H1 (cell line): ENCODE data around the gene RELCH. TPM values are rescaled to one million over a fixed set of nuclear protein-coding genes. Genes with fewer than 3 reads are reported as not detected.

Source experiments
- CTCF ChIA-PET: fragments of 300-600 bp; sonication (Branson Sonifier 250); formaldehyde crosslinking; loops from one replicate; lab custom pipeline; 2021; ENCODE audit not compliant: partially characterized antibody; lab: Charles Lee
- POLR2A ChIA-PET: fragments of 300-600 bp; sonication (Branson Sonifier 250); formaldehyde crosslinking; loops from one replicate; lab custom pipeline; 2021; ENCODE audit warnings: inconsistent platforms; ENCODE audit not compliant: partially characterized antibody; lab: Charles Lee
- DNase-seq, 2 experiments: peaks; one replicate each; pipeline versions ENCODE4 v3.0.0 to v3.0.0-alpha.2; 2010 to 2022; ENCODE audit warnings: low spot score in 2 of 2, low read depth in 1 of 2, mixed read lengths in 1 of 2
- FAIRE-seq: peaks from 2 replicates; lab custom pipeline; 2011; peaks lifted over from hg19 to GRCh38; lab: Jason Lieb, UNC
- H2AFZ ChIP-seq: 2 replicates; pipeline ENCODE4 v1.8.1; 2012; ENCODE audit warnings: low read length, inconsistent platforms
- H2AK5ac ChIP-seq: 2 replicates; pipeline ENCODE4 v1.6.1; 2013; ENCODE audit warnings: low read depth, low read length
- H2BK120ac ChIP-seq: replicated peaks from 2 replicates; pipeline ENCODE3; 2013; ENCODE audit warnings: low read depth, low read length, inconsistent platforms
- H2BK12ac ChIP-seq: 2 replicates; pipeline ENCODE4 v1.6.1; 2013; ENCODE audit warnings: low read depth, low read length
- H2BK15ac ChIP-seq: 2 replicates; pipeline ENCODE4 v1.6.1; 2013; ENCODE audit warnings: low read length
- H2BK20ac ChIP-seq: 2 replicates; pipeline ENCODE4 v1.6.1; 2013; ENCODE audit warnings: low read length
- H2BK5ac ChIP-seq: 2 replicates; pipeline ENCODE4 v1.6.1; 2013; ENCODE audit warnings: low read depth, low read length
- H3K14ac ChIP-seq: 2 replicates; pipeline ENCODE4 v1.6.1; 2013; ENCODE audit warnings: inconsistent platforms; ENCODE audit not compliant: insufficient read length
- H3K18ac ChIP-seq: 2 replicates; pipeline ENCODE4 v1.6.1; 2013; ENCODE audit warnings: low read length; ENCODE audit errors: extremely low read depth
- H3K23ac ChIP-seq: 2 replicates; pipeline ENCODE4 v1.6.1; 2013; ENCODE audit warnings: inconsistent platforms; ENCODE audit not compliant: insufficient read length
- H3K23me2 ChIP-seq: 2 replicates; pipeline ENCODE4 v1.6.1; 2013; ENCODE audit warnings: low read depth, low read length
- H3K27ac ChIP-seq: 2 replicates; pipeline ENCODE4 v1.6.1; 2011; ENCODE audit warnings: low read depth, low read length, inconsistent platforms
- H3K27me3 ChIP-seq, 4 experiments: replicated peaks in 1 of 4; 1 replicate in 1 of 4; 2 replicates in 3 of 4; pipeline versions ENCODE4 v1.6.1 to v1.8.1; 2011 to 2013; ENCODE audit warnings: low read length in 3 of 4, mild to moderate bottlenecking in 3 of 4, inconsistent platforms in 2 of 4, mixed read lengths in 2 of 4, moderate library complexity in 1 of 4; ENCODE audit not compliant: control insufficient read depth in 3 of 4, insufficient read depth in 3 of 4; ENCODE audit errors: extremely low read depth in 1 of 4
- H3K36me3 ChIP-seq, 4 experiments: 2 replicates each; pipeline versions ENCODE4 v1.6.1 to v1.8.1; 2011 to 2013; ENCODE audit warnings: mild to moderate bottlenecking in 4 of 4, low read length in 3 of 4, moderate library complexity in 2 of 4, control low read depth in 1 of 4, inconsistent platforms in 1 of 4; ENCODE audit not compliant: insufficient read depth in 4 of 4, control insufficient read depth in 2 of 4
- H3K4ac ChIP-seq: replicated peaks from 2 replicates; pipeline ENCODE3; 2013; ENCODE audit warnings: low read length, low read depth, mixed read lengths, inconsistent platforms; ENCODE audit not compliant: insufficient read length
- H3K4me1 ChIP-seq, 4 experiments: replicated peaks in 1 of 4; 1 replicate in 1 of 4; 2 replicates in 3 of 4; pipeline versions ENCODE4 v1.6.1 to v1.8.1; 2011 to 2013; ENCODE audit warnings: low read length in 3 of 4, inconsistent platforms in 2 of 4, mixed read lengths in 1 of 4; ENCODE audit not compliant: insufficient read depth in 4 of 4, control insufficient read depth in 3 of 4
- H3K4me2 ChIP-seq, 2 experiments: 2 replicates each; pipeline versions ENCODE4 v1.6.1 to v1.8.1; 2011 to 2013; ENCODE audit warnings: low read depth in 2 of 2, low read length in 2 of 2, control low read depth in 1 of 2, inconsistent platforms in 1 of 2, mild to moderate bottlenecking in 1 of 2; ENCODE audit not compliant: insufficient read depth in 1 of 2
- H3K4me3 ChIP-seq, 4 experiments: fragments of 200-600, 300-600 bp in 1 of 4; sonication (generic), shearing (Covaris generic), sonication (Bioruptor Twin) in 1 of 4; 2 replicates each; pipeline versions ENCODE4 v1.5.1 to v1.8.1; 2011 to 2016; ENCODE audit warnings: low read length in 4 of 4, low read depth in 3 of 4, control low read depth in 2 of 4, inconsistent platforms in 2 of 4, mild to moderate bottlenecking in 2 of 4, mixed read lengths in 1 of 4, moderate library complexity in 1 of 4; ENCODE audit not compliant: insufficient read depth in 2 of 4; ENCODE audit errors: extremely low read depth in 1 of 4
- H3K56ac ChIP-seq: replicated peaks from 2 replicates; pipeline ENCODE3; 2013; ENCODE audit warnings: low read depth, mild to moderate bottlenecking, mixed read lengths, low read length, inconsistent platforms; ENCODE audit not compliant: insufficient read length
- H3K79me1 ChIP-seq: 2 replicates; pipeline ENCODE4 v1.6.1; 2013; ENCODE audit warnings: low read depth, low read length, control low read depth
- H3K79me2 ChIP-seq, 2 experiments: 2 replicates each; pipeline versions ENCODE4 v1.6.1 to v1.8.1; 2012 to 2013; ENCODE audit warnings: low read length in 2 of 2, mild to moderate bottlenecking in 2 of 2, inconsistent platforms in 1 of 2; ENCODE audit not compliant: insufficient read depth in 2 of 2, control insufficient read depth in 1 of 2
- H3K9ac ChIP-seq, 4 experiments: replicated peaks in 1 of 4; 1 replicate in 1 of 4; 2 replicates in 3 of 4; pipeline versions ENCODE4 v1.6.1 to v1.8.1; 2011 to 2013; ENCODE audit warnings: low read depth in 3 of 4, low read length in 3 of 4, control low read depth in 2 of 4, mild to moderate bottlenecking in 2 of 4, moderate library complexity in 2 of 4, inconsistent platforms in 1 of 4; ENCODE audit errors: extremely low read depth in 1 of 4
- H3K9me3 ChIP-seq, 2 experiments: 2 replicates each; pipeline versions ENCODE4 v1.6.1 to v1.8.1; 2012 to 2013; ENCODE audit warnings: mild to moderate bottlenecking in 2 of 2, moderate library complexity in 2 of 2, control low read depth in 1 of 2, inconsistent platforms in 1 of 2, low read depth in 1 of 2, low read length in 1 of 2, mixed read lengths in 1 of 2; ENCODE audit not compliant: insufficient read depth in 2 of 2
- H4K20me1 ChIP-seq, 2 experiments: replicated peaks in 1 of 2; 2 replicates each; pipeline versions ENCODE3 to v1.8.1; 2011 to 2013; ENCODE audit warnings: inconsistent platforms in 2 of 2, low read length in 2 of 2, mild to moderate bottlenecking in 1 of 2; ENCODE audit not compliant: insufficient read depth in 2 of 2, control insufficient read depth in 1 of 2
- H4K5ac ChIP-seq: 2 replicates; pipeline ENCODE4 v1.6.1; 2013; ENCODE audit warnings: low read length, low read depth, mixed read lengths, inconsistent platforms; ENCODE audit not compliant: insufficient read length
- H4K8ac ChIP-seq: 2 replicates; pipeline ENCODE4 v1.8.0; 2013; ENCODE audit warnings: mild to moderate bottlenecking, moderate library complexity, low read length, inconsistent platforms; ENCODE audit not compliant: insufficient read depth; ENCODE audit errors: extremely low read depth
- H4K91ac ChIP-seq: replicated peaks from 2 replicates; pipeline ENCODE3; 2013; ENCODE audit warnings: low read length, mixed read lengths, inconsistent platforms; ENCODE audit not compliant: insufficient read length
- EGR1 ChIP-seq: IDR thresholded peaks from 2 replicates; pipeline ENCODE4 v1.6.1; 2011; ENCODE audit warnings: low read depth, low read length, borderline replicate concordance
- GTF2F1 ChIP-seq: IDR thresholded peaks from 2 replicates; pipeline ENCODE4 v1.6.1; 2012; ENCODE audit warnings: low read depth, low read length, improper control_type of control experiment, borderline replicate concordance
- MAX ChIP-seq: IDR thresholded peaks from 2 replicates; pipeline ENCODE4 v1.6.1; 2012; ENCODE audit warnings: inconsistent platforms
- SP1 ChIP-seq: IDR thresholded peaks from 2 replicates; pipeline ENCODE4 v1.6.1; 2011; ENCODE audit warnings: low read depth, low read length
- SUZ12 ChIP-seq: fragments of 200-600 bp; sonication (generic); IDR thresholded peaks from 2 replicates; pipeline ENCODE4 v1.6.1; 2012; ENCODE audit warnings: mild to moderate bottlenecking, inconsistent platforms, low read length, moderate library complexity, mixed read lengths
- WGBS, 2 experiments: shearing (Covaris generic) in 1 of 2; methylation state at CpG; one replicate each; pipeline versions ENCODE4 v1.1.6 to v1.1.7; 2013 to 2015; ENCODE audit warnings: low lambda C conversion rate in 2 of 2, mixed read lengths in 2 of 2, inconsistent platforms in 1 of 2, low coverage in 1 of 2, missing lambda C conversion rate in 1 of 2; ENCODE audit not compliant: insufficient replicate concordance in 2 of 2, insufficient coverage in 1 of 2, insufficient read length in 1 of 2; ENCODE audit errors: extremely low coverage in 1 of 2, missing lambda C conversion rate in 1 of 2; 5-methylcytosine and 5-hydroxymethylcytosine counted together
- polyA plus RNA-seq, 7 experiments: library from polyadenylated mRNA; depleted of rRNA in 3 of 7; stranded (reverse) in 5 of 7; unstranded in 2 of 7; fragments of >200 nt in 5 of 7; fragments of 200-250 nt in 2 of 7; gene quantifications; 1 replicate in 5 of 7; 2 replicates in 1 of 7; 4 replicates in 1 of 7; pipeline versions ENCODE4 v1.2.1 to v1.2.3, GENCODE V29; 2011 to 2013; ENCODE audit warnings: missing spikeins in 2 of 7, mixed read lengths in 2 of 7
- total RNA-seq: library from RNA; stranded (reverse); fragmentation: NEBNext Ultra II Directional; extraction: Animal tissue kit (Norgen Biotek cat#: 25700); gene quantifications from 2 replicates; pipeline ENCODE4 v1.2.1, GENCODE V29; 2021

Gene RELCH
- total and polyA plus RNA-seq, 2 of the 8 experiments (the other 6 are each of a cell fraction or from before 2014, with no cell fraction given), result 7.3 to 26.9 TPM

DNA sequence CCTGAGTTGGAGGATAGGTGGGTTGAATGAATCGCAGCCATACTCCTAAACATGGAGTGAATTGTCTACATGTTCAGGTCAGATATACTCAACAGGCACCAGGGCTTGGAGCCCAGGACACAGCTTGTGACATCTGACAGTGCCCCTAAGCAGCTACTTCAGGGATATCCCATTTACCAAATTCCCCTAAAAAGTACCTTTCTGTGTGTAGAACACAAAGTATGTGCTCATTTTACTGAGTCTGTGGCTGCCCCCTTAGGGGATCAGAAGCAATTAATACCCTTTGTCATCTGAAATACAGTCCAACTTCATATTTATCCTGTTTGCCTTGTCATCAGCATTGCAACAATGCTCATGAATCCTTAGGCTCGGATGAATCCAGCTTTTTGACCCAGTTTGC is 158.9 kb downstream of the RELCH start:
- Histone ChIP-seq H2BK12ac (peak overlapping the region; percentile 64; the same call in 1 of the 2 replicates), H3K79me1 (no peaks in the 10 kb centered on the region; the same call in 1 of the 2 replicates), H3K23me2 (no peaks in the 10 kb centered on the region), H2BK15ac (no peak overlapping the region), H3K27ac (no peak overlapping the region), H2AFZ (no peak overlapping the region), H3K27me3 (no peaks in the 10 kb centered on the region; a peak in 1 of 7 replicates), H4K5ac (no peak overlapping the region), H2BK120ac (no peak overlapping the region), H3K56ac (no peak overlapping the region), H2BK20ac (peak overlapping the region; percentile 2; the same call in 1 of the 2 replicates), H3K9me3 (no peaks in the 10 kb centered on the region), H3K79me2 (peaks cover 0 to 12% of the 10 kb centered on the region in 2 experiments; a peak in 1 of 4 replicates), H3K14ac (no peak overlapping the region), H3K4me2 (peak overlapping the region in 1 of 2 experiments; percentile 65; a peak in 3 of 4 replicates), H3K9ac (no peak overlapping the region), H4K8ac (no peak overlapping the region), H3K23ac (no peak overlapping the region), H2AK5ac (0 out of 2 replicates have a peak overlapping the region, but pooled peaks have one; percentile 0), H4K20me1 (no peaks in the 10 kb centered on the region), H3K18ac (peak overlapping the region; percentile 75), H2BK5ac (0 out of 2 replicates have a peak overlapping the region, but pooled peaks have one; percentile 2), H3K4ac (no peak overlapping the region), H4K91ac (no peak overlapping the region), H3K36me3 (no peaks in the 10 kb centered on the region), H3K4me3 (no peak overlapping the region), H3K4me1 (peaks cover 9 to 23% (median 18%) of the 10 kb centered on the region in 4 experiments)
- POLR2A ChIA-PET, result interaction anchor here (0.9 kb wide), 3 partner anchors 13 to 58 kb away, joined by 3 read pairs; no protein-coding TSS in a partner anchor
- DNase-seq, result no peak
- 92% methylated on average over 2 of the region's 2 CpGs; no CpG with 5 or more reads in 1 of the 2 experiments for WGBS, 2 experiments
- no peak for FAIRE-seq
- CTCF ChIA-PET, result interaction anchor here (0.7 to 1.9 kb wide), 5 partner anchors 13 to 96 kb away, joined by 3 to 7 read pairs (median 4); partner anchors contain the start of gene TNFRSF11A
- TF ChIP-seq MAX (no peak), SUZ12 (no peak), EGR1 (no peak), SP1 (no peak), GTF2F1 (no peak)
